Astrocyte of the cerebellum (primary cell): ENCODE measurements around the gene AQP10.
A peak's percentile ranks its signal among the peaks of the same experiment; 100 is the strongest.
"Not testable (repeated sequence)": the region's sequence is repeated elsewhere in the genome, so short reads cannot be mapped to it uniquely, and the experiment has no call there.

Experiments
- DNase-seq: peaks from one replicate; pipeline ENCODE4 v3.0.0-alpha.2; 2011; ENCODE audit warnings: low read depth
- H3K4me3 ChIP-seq: 2 replicates; pipeline ENCODE4 v1.5.1; 2011; ENCODE audit warnings: mild to moderate bottlenecking, low read depth, low read length, moderate library complexity
- CTCF ChIP-seq: IDR thresholded peaks from 2 replicates; pipeline ENCODE4 v1.5.1; 2012; ENCODE audit warnings: low read length, low read depth, moderate library complexity, mild to moderate bottlenecking; ENCODE audit errors: missing control alignments
- in situ Hi-C: cut with HindIII; loops from 2 replicates; pipeline ENCODE4 v1.10.0; 2017; ENCODE audit warnings: low sequenced_read_pairs

Gene AQP10

GRCh38 chr1:154338875-154339274 lies 18.0 kb downstream of the AQP10 start:
- TF ChIP-seq CTCF, result no peak
- no peak for DNase-seq
- no peak overlapping the region for H3K4me3 ChIP-seq
- in situ Hi-C loops, result no loop called here

- H3K4me3 ChIP-seq, in situ Hi-C loops, DNase-seq: not testable (repeated sequence)
These were observed 20.5 kb downstream of the AQP10 start for GRCh38 chr1:154341366-154341765.

GRCh38 chr1:154342132-154342531 lies 21.2 kb downstream of the AQP10 start:
- no peak overlapping the region for H3K4me3 ChIP-seq
- TF ChIP-seq CTCF, result no peak
- in situ Hi-C loops, result no loop called here
- no peak for DNase-seq

- DNase-seq, result no peak
- in situ Hi-C loops, result no loop called here
- TF ChIP-seq CTCF, result no peak
- no peak overlapping the region for H3K4me3 ChIP-seq
These were observed 22.1 kb downstream of the AQP10 start for GRCh38 chr1:154342836-154343472.

GRCh38 chr1:154344977-154345837 lies 24.3 kb downstream of the AQP10 start:
- no peak for DNase-seq
- in situ Hi-C loops, result no loop called here
- TF ChIP-seq CTCF, result peak; percentile 67

GRCh38 chr1:154346276-154346917 lies 25.5 kb downstream of the AQP10 start:
- DNase-seq, result no peak
- in situ Hi-C loops, result no loop called here
- no peak for TF ChIP-seq CTCF
- no peak overlapping the region for H3K4me3 ChIP-seq

More at GRCh38 chr1:154344977-154345837, 24.3 kb downstream of the AQP10 start:
- no peak overlapping the region for H3K4me3 ChIP-seq
